Middle frontal gyrus (tissue), 1 donor: ENCODE data around the gene ADAM15.

Experiments
- DNase-seq: peaks from one replicate; pipeline ENCODE4 v3.0.0-alpha.2; 2015; ENCODE audit warnings: low spot score; ENCODE audit errors: extremely low spot score

ADAM15 gene

GRCh38 chr1:155050560-155051341 is at the start of gene ADAM15:
Gene ADAM15 (plus strand): TSS chr1:155051316. CDS start chr1:155051387, 71 bp downstream.
- no peak for DNase-seq

GRCh38 chr1:155001425-155001674 is 49.8 kb upstream of the ADAM15 start:
- DNase-seq = no peak

- DNase-seq = peak; percentile 96
Observed at GRCh38 chr1:155001675-155002463, 49.2 kb upstream of the ADAM15 start.

GRCh38 chr1:155002464-155003226 is 48.5 kb upstream of the ADAM15 start, which contains the start of gene ZBTB7B:
Gene ZBTB7B (plus strand): TSS chr1:155002802. CDS start chr1:155014661, 11,859 bp downstream.
- DNase-seq = no peak

- DNase-seq = no peak
Observed at GRCh38 chr1:155003227-155003765, 47.8 kb upstream of the ADAM15 start.

GRCh38 chr1:155003766-155004351 is 47.3 kb upstream of the ADAM15 start:
- DNase-seq = no peak

- DNase-seq = no peak
Observed at GRCh38 chr1:155004352-155005075, 46.6 kb upstream of the ADAM15 start.

- DNase-seq = no peak
Observed at GRCh38 chr1:155005076-155006011, 45.8 kb upstream of the ADAM15 start.

- DNase-seq = no peak
Observed at GRCh38 chr1:155006601-155007101, 44.5 kb upstream of the ADAM15 start.

- no peak for DNase-seq
Observed at GRCh38 chr1:155007251-155007828, 43.8 kb upstream of the ADAM15 start.

- DNase-seq = no peak
Observed at GRCh38 chr1:155008015-155008941, 42.8 kb upstream of the ADAM15 start.

- DNase-seq = no peak
Observed at GRCh38 chr1:155009221-155009711, 41.9 kb upstream of the ADAM15 start.

GRCh38 chr1:155009742-155010141 is 41.4 kb upstream of the ADAM15 start:
- DNase-seq = no peak

- DNase-seq = no peak
Observed at GRCh38 chr1:155010211-155010918, 40.8 kb upstream of the ADAM15 start.

GRCh38 chr1:155011004-155011416 is 40.1 kb upstream of the ADAM15 start:
- no peak for DNase-seq

GRCh38 chr1:155011437-155012025 is 39.6 kb upstream of the ADAM15 start:
- no peak for DNase-seq
